ENCODE results near the gene CCDC74B. TPM values are rescaled to one million over a fixed set of nuclear protein-coding genes. Genes with fewer than 3 reads are reported as not detected.
"Not testable (repeated sequence)": the region's sequence is repeated elsewhere in the genome, so short reads cannot be mapped to it uniquely, and the experiment has no call there.

CCDC74B gene
- total and polyA plus RNA-seq, 2 experiments from 2014 or later, result 7.8 to 17.0 TPM

DNA sequence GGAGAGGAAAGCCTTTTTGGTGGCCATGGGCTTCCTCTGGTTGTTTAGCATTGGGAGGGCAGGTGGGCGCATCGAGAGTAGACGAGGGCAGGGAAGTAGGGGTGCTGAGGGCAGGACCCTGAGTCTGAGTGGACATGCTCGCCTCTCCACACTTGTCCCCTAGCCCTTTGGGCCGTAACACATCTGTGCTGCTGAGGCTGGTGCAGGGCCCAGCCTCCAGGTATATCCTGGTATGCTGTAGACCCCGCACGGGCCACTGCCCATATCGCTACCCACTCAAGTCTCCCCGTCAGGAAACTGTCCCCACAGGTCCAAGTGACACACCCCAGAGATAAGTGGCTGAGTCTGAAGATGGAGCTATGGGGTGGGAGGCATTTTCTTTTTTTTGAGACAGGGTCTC lies 13.7 kb upstream of the CCDC74B start:
- TF ChIP-seq CTCF (IDR thresholded peaks at IDR 0.05; ENCODE audit: low read depth, low read length), result no peak
- H3K36me3 ChIP-seq, result no peaks in the 10 kb centered on the region

GRCh38 chr2:130157825-130158514 lies 13.1 kb upstream of the CCDC74B start:
- H3K9me3 ChIP-seq (ENCODE audit: low read depth); H3K36me3 ChIP-seq; H3K27ac ChIP-seq; H3K4me3 ChIP-seq; H3K4me1 ChIP-seq (ENCODE audit: low read depth); H3K27me3 ChIP-seq: not testable (repeated sequence)
- DNase-seq (ENCODE audit: low read depth in 1 of 2, low spot score in 1 of 2), result peak in 1 of 2 donors; percentile 24

More for the DNA sequence above, 13.7 kb upstream of the CCDC74B start:
- H3K27me3 ChIP-seq, result no peaks in the 10 kb centered on the region
- no peak overlapping the region for H3K27ac ChIP-seq
- H3K4me3 ChIP-seq, result no peak overlapping the region
- no peaks in the 10 kb centered on the region for H3K9me3 ChIP-seq (ENCODE audit: low read depth)
- DNase-seq (ENCODE audit: low read depth in 1 of 2, low spot score in 1 of 2), result no peak
- H3K4me1 ChIP-seq (ENCODE audit: low read depth), result no peaks in the 10 kb centered on the region

GRCh38 chr2:130157354-130157753 lies 12.4 kb upstream of the CCDC74B start:
- DNase-seq (ENCODE audit: low read depth in 1 of 2, low spot score in 1 of 2); H3K9me3 ChIP-seq (ENCODE audit: low read depth); H3K27me3 ChIP-seq; H3K36me3 ChIP-seq; H3K27ac ChIP-seq; H3K4me3 ChIP-seq; H3K4me1 ChIP-seq (ENCODE audit: low read depth): not testable (repeated sequence)

DNA sequence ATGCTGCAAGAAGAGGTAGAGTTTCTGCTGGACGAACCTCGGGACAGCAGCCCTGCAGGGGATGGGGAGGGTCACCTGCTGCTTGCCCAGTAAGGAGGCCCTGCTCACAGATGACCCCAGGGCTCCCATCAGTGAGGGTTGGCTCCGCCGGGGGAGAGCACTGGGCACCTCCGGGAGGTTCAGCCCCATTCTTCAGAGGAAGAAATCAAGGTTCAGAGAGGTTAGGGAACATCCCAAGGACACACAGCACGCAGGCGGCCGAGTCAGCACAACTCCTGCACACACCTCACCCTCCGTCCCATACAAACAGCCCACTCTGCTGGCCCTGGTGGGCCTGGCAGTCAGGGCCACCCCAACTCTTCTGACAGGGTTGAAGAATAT lies 11.7 kb upstream of the CCDC74B start:
- no peak for DNase-seq (ENCODE audit: low read depth in 1 of 2, low spot score in 1 of 2)
- H3K27ac ChIP-seq, result no peak overlapping the region
- H3K4me1 ChIP-seq (ENCODE audit: low read depth), result no peaks in the 10 kb centered on the region
- H3K36me3 ChIP-seq, result no peaks in the 10 kb centered on the region
- no peaks in the 10 kb centered on the region for H3K27me3 ChIP-seq
- H3K9me3 ChIP-seq (ENCODE audit: low read depth), result no peaks in the 10 kb centered on the region
- TF ChIP-seq CTCF (IDR thresholded peaks at IDR 0.05; ENCODE audit: low read depth, low read length), result no peak
- no peak overlapping the region for H3K4me3 ChIP-seq

DNA sequence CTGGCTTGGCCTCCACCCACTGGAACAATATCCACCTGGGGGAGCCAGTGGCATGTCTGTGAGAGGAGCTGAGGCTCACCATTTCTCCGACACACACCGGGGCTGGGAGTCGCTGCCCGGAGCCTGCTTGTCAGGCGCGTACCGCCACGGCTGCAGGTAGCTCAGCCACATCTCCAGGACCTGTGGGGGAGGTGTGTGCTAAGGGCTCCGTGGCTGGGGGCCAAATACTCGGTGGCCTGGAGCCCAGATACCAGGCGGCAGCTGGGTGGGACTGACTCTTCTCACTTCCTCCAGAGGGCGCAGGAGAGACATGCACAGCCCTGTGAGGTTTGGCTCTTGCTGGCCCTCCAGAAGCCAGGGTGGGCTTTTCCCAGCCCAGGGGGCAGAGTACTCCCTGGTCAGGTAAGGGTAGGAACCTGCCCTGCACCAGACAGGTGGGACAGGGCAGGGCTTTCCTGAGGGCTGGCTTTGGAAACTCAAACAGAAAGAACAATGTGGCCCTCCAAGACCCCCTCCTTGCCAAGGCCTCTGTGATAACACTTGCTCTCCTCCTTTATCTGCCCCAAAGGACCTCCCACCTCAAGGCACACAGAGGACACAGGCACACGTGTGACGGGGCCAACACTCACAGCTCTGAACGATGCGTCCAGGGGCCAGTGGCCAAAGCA lies 11.2 kb upstream of the CCDC74B start:
- TF ChIP-seq CTCF (IDR thresholded peaks at IDR 0.05; ENCODE audit: low read depth, low read length), result peak; percentile 65
- DNase-seq (ENCODE audit: low read depth in 1 of 2, low spot score in 1 of 2), result peak; percentile 63 to 69
- not testable (repeated sequence) for H3K4me1 ChIP-seq (ENCODE audit: low read depth); H3K36me3 ChIP-seq; H3K9me3 ChIP-seq (ENCODE audit: low read depth); H3K27me3 ChIP-seq; H3K4me3 ChIP-seq; H3K27ac ChIP-seq

DNA sequence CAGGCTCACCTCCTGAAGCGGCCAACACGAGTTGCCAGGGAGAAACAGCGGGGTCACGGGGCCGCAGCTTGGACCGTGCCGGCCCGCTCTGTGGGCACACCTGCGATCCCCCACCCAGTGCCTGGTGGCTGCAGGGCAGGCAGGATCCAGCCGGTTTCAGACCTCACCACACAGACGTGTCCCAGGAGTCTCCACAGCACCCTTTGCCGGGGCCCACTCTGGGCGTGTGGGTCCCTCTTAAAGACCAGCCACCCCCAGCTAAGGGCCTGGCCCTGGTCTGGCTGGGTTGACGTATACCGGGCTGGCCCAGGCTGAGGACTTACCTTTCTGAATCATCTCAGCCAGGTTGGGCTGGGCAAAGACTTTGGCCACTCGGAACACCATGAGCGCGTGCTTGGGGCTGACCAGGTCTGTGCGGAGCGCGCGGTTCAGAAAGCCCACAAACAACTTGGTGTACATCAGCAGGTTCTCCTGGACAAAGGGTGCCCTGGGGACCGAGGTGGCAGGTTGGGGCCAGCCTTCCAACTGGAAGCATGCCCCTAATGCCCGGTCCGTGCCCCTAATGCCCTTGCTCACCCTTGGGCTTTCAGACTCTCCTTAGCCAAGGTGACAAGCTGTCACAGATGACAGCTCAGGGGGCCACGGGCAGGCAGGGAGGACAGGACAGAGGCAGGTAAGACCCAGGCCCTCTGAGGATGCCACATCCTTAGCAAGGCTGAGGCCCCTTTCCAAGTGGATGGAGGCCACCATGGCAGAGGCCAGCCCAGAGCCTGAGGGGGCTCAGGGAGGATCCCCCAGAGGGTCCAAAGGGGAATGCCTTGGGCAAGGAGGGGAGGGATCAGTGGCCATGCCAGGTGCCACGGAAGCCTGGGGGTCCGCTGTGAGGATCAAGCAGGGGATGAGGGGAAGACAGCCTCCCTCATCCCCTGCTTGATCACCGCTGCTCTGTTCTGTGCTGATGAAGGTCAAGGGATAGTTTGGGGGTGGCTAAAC lies 10.2 kb upstream of the CCDC74B start:
- no peak overlapping the region for H3K4me3 ChIP-seq
- no peaks in the 10 kb centered on the region for H3K4me1 ChIP-seq (ENCODE audit: low read depth)
- H3K27me3 ChIP-seq, result no peaks in the 10 kb centered on the region
- no peak overlapping the region for H3K27ac ChIP-seq
- no peak for TF ChIP-seq CTCF (IDR thresholded peaks at IDR 0.05; ENCODE audit: low read depth, low read length)
- no peak for DNase-seq (ENCODE audit: low read depth in 1 of 2, low spot score in 1 of 2)
- H3K36me3 ChIP-seq, result no peaks in the 10 kb centered on the region
- no peaks in the 10 kb centered on the region for H3K9me3 ChIP-seq (ENCODE audit: low read depth)

DNA sequence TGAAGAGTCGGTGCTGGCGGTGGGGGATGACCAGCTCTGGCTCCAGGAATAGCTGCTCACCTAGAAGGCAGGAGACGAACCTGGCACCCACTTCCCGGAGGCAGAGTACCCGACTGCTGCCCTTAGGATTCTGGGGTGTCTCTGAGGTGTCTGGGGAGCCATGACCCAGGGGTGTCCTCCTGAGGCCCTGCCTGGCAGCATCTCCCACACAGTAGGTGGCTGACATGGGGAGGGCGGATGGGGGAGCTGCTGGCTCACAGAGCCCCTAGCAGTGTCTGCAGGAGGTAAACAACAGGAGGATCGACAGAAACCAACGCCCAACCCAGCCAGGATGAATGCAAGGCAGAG lies 9.5 kb upstream of the CCDC74B start:
- not testable (repeated sequence) for H3K4me1 ChIP-seq (ENCODE audit: low read depth); H3K27ac ChIP-seq; H3K9me3 ChIP-seq (ENCODE audit: low read depth); H3K4me3 ChIP-seq; DNase-seq (ENCODE audit: low read depth in 1 of 2, low spot score in 1 of 2); H3K36me3 ChIP-seq; H3K27me3 ChIP-seq

DNA sequence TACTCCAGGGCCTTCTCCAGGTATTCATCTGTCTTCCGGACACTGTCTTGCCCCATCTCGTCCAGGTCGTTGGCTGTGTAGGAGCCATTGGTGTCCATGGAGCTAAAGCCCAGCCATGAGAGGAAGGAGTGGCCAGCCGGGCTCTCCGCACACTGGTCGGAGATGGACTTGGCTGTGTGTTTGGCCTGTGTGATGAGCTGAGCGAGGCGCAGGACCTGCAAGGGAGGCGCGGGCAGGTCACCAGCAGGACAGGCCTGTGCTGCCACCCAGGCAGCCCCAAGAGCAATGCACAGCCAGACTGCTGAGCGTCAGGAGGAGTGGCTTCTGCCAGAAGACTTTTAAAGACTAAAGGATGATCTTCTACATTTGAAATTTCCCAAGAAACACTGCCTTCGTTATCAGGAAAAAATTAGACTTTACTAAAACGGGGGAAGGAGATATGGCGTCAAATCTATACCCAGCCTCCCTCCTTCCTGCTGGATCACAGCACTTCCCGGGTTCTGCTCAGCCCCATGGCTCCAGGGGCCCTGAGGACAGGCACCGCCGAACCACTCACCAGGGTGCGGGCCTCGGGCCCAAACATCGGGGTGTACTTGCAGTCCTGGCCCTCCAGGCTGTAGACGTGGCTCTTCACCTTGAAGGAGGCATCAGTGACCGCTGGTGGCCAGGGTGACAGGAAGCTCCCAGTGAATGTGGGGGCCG lies 9.0 kb upstream of the CCDC74B start:
- not testable (repeated sequence) for H3K9me3 ChIP-seq (ENCODE audit: low read depth); H3K4me1 ChIP-seq (ENCODE audit: low read depth); H3K27me3 ChIP-seq; H3K27ac ChIP-seq; H3K36me3 ChIP-seq; H3K4me3 ChIP-seq; DNase-seq (ENCODE audit: low read depth in 1 of 2, low spot score in 1 of 2)
